ENCODE measurements around the gene HMCN2. TPM values are rescaled to one million over a fixed set of nuclear protein-coding genes. Genes with fewer than 3 reads are reported as not detected.

The HMCN2 gene
- total RNA-seq, 2 donors from 2014 or later: 1.3 to 7.3 TPM

DNA sequence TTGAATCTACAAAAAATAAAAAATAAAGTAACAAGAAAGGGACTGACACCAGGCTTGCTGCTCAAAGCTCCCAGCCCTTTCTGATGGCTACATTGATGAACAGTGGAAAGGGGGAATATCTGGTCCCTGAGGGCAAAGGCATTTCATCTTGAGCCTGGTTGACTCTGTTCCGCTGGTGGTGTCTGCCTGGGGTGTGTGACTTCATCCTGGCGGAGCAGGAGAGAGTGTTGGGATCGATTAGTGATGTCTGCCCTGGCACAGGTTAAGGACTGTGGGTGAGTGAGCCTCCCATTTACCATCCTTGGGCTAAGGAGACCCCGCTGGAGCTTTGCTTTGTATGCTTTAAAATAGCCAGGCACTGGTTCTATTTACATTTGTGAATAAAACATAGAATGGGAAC, 122.3 kb downstream of the HMCN2 start:
- H3K4me3 ChIP-seq: no peak overlapping the region
- no peaks in the 10 kb centered on the region for H3K4me1 ChIP-seq
- no peak for DNase-seq (ENCODE audit: low spot score)
- H3K27me3 ChIP-seq: no peaks in the 10 kb centered on the region
- TF ChIP-seq, protein P1, sequence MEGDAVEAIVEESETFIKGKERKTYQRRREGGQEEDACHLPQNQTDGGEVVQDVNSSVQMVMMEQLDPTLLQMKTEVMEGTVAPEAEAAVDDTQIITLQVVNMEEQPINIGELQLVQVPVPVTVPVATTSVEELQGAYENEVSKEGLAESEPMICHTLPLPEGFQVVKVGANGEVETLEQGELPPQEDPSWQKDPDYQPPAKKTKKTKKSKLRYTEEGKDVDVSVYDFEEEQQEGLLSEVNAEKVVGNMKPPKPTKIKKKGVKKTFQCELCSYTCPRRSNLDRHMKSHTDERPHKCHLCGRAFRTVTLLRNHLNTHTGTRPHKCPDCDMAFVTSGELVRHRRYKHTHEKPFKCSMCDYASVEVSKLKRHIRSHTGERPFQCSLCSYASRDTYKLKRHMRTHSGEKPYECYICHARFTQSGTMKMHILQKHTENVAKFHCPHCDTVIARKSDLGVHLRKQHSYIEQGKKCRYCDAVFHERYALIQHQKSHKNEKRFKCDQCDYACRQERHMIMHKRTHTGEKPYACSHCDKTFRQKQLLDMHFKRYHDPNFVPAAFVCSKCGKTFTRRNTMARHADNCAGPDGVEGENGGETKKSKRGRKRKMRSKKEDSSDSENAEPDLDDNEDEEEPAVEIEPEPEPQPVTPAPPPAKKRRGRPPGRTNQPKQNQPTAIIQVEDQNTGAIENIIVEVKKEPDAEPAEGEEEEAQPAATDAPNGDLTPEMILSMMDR (IDR thresholded peaks at IDR 0.05): no peak
- H3K36me3 ChIP-seq: no peaks in the 10 kb centered on the region
- H3K27ac ChIP-seq: no peak overlapping the region
- no peaks in the 10 kb centered on the region for H3K9me3 ChIP-seq

DNA sequence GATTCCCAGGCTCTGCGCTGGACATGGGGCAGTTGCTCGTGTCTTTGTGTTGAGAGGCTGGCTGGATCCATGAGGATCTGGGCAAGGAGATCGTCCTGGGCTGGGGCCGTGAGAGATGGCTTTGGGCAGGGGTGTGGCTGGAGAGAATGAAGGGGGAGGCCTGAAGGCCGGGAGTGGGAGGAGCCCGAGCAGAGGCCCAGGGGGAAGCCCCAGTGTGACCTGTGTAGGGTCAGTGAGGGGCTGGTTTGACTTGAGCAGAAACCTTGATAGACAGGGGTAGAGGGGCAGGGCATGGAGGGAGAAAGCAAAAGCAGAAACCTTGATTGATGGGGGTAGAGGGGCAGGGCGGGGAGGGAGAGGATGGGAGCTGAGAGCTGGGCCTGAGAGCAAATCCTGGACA, 124.8 kb downstream of the HMCN2 start:
- Histone ChIP-seq H3K27ac (no peak overlapping the region), H3K9me3 (no peaks in the 10 kb centered on the region), H3K4me3 (no peak overlapping the region), H3K27me3 (no peaks in the 10 kb centered on the region), H3K4me1 (no peaks in the 10 kb centered on the region), H3K36me3 (no peaks in the 10 kb centered on the region)
- TF ChIP-seq, protein P1 (IDR thresholded peaks at IDR 0.05): no peak
- DNase-seq (ENCODE audit: low spot score): no peak

DNA sequence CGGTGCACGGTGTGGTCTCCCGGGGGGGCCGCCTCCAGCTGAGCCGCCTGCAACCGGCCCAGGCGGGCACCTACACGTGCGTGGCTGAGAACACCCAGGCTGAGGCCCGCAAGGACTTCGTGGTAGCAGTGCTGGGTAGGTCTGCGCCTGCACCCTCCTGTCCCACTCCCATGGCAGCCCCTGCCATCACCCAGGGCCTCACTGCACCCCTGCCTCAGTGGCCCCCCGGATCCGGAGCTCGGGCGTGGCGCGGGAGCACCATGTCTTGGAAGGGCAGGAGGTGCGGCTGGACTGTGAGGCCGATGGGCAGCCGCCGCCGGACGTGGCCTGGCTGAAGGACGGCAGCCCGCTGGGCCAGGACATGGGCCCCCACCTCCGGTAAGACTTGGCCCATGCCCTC, 125.4 kb downstream of the HMCN2 start:
- Histone ChIP-seq H3K27me3 (no peaks in the 10 kb centered on the region), H3K4me1 (no peaks in the 10 kb centered on the region), H3K9me3 (no peaks in the 10 kb centered on the region), H3K27ac (no peak overlapping the region), H3K4me3 (no peak overlapping the region), H3K36me3 (no peaks in the 10 kb centered on the region)
- DNase-seq (ENCODE audit: low spot score): no peak
- TF ChIP-seq, protein P1 (IDR thresholded peaks at IDR 0.05): no peak

DNA sequence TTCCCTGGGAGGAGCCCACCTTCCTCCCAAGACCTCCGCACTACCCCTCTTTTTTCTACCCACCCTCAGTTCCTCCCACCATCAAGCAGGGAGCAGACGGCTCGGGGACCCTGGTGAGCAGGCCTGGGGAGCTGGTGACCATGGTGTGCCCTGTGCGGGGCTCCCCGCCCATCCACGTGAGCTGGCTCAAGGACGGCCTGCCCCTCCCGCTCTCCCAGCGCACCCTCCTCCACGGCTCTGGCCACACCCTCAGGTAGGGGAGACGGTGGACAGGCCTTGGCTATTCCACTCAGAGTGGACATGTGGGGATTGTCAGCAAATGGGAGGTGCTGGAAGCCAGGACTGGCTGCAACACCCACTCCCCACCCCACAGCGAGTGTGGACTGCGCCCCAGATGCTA, 126.3 kb downstream of the HMCN2 start:
- DNase-seq (ENCODE audit: low spot score): no peak
- Histone ChIP-seq H3K27ac (no peak overlapping the region), H3K4me1 (no peaks in the 10 kb centered on the region), H3K9me3 (no peaks in the 10 kb centered on the region), H3K27me3 (no peaks in the 10 kb centered on the region), H3K36me3 (no peaks in the 10 kb centered on the region), H3K4me3 (no peak overlapping the region)
- TF ChIP-seq, protein P1 (IDR thresholded peaks at IDR 0.05): no peak

DNA sequence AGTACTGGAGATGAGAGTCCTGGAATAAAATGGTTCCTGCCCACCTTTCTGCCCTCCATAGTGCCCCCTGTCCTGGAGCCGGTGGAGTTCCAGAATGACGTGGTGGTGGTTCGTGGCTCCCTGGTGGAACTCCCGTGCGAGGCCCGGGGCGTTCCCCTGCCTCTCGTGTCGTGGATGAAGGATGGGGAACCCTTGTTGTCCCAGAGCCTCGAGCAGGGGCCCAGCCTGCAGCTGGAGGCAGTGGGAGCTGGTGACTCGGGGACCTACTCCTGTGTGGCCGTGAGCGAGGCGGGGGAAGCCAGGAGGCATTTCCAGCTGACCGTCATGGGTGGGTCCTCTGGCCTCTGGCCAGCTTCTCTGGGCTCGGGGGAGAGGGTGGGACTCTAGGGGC, 128.1 kb downstream of the HMCN2 start:
- no peak for DNase-seq (ENCODE audit: low spot score)
- Histone ChIP-seq H3K4me3 (no peak overlapping the region), H3K27me3 (no peaks in the 10 kb centered on the region), H3K9me3 (no peaks in the 10 kb centered on the region), H3K27ac (no peak overlapping the region), H3K4me1 (no peaks in the 10 kb centered on the region), H3K36me3 (no peaks in the 10 kb centered on the region)
- TF ChIP-seq, protein P1 (IDR thresholded peaks at IDR 0.05): no peak

DNA sequence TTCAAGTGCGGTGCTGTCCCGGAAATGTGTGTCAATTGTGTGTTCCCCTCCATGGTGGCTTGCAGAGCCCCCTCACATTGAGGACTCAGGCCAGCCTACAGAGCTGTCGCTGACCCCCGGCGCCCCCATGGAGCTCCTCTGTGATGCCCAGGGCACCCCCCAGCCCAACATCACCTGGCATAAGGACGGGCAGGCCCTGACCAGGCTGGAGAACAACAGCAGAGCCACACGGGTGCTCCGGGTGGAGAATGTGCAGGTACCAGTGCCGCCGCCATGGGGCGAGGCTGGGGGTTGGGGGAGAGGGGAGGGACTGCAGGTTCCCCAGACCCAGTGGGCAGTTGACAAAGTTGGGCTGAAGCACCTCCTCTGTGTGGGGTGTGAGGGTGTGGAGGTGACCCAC, 128.8 kb downstream of the HMCN2 start:
- DNase-seq (ENCODE audit: low spot score): no peak
- Histone ChIP-seq H3K36me3 (no peaks in the 10 kb centered on the region), H3K9me3 (no peaks in the 10 kb centered on the region)

More for the DNA sequence above, 128.8 kb downstream of the HMCN2 start:
- no peaks in the 10 kb centered on the region for H3K27me3 ChIP-seq
- no peak overlapping the region for H3K4me3 ChIP-seq
- H3K4me1 ChIP-seq: no peaks in the 10 kb centered on the region
- TF ChIP-seq, protein P1 (IDR thresholded peaks at IDR 0.05): no peak
- no peak overlapping the region for H3K27ac ChIP-seq

Measured in right atrium auricular region (tissue), 2 donors.